Measurements from ENCODE around the gene DEPDC1B.

- TF ChIP-seq CTCF (IDR thresholded peaks at IDR 0.05) (no peak), POLR2A (IDR thresholded peaks at IDR 0.05) (no peak), POLR2AphosphoS5 (IDR thresholded peaks at IDR 0.05; ENCODE audit: insufficient read depth in 1 of 2, low read depth in 1 of 2) (no peak)
Measured at GRCh38 chr5:60740322-60740721, 40.4 kb upstream of the DEPDC1B start.
